SK-N-MC (cell line): ENCODE data around the gene TAF3.

Experiments
- EZH2 ChIP-seq: fragments of 200-600 bp; sonication (generic); IDR thresholded peaks from one replicate; pipeline ENCODE4 v1.6.1; 2017; ENCODE audit warnings: antibody characterized with exemption
- POLR2AphosphoS5 ChIP-seq: IDR thresholded peaks from 2 replicates; pipeline ENCODE4 v1.6.1; 2012; ENCODE audit warnings: mild to moderate bottlenecking, low read depth, low read length, borderline replicate concordance

DNA sequence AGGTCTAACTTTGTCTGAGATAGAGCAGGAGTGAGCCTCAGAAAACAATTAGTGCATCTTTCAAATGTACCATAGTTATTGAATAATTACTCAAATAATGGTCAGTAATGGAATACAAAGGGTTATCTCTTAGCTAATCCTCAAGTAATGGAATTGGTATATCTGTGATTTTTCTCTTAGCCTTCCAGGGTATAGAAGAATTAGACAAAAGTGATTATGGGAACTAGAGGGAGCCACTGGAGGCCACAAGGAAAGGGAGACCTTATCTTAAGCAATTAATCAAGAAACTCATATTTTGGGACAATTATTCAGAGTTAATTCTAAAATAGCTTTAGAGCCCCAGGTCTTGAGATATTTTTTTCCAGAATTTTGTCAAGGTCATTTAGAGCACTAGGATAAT lies 126.2 kb downstream of the TAF3 start:
- TF ChIP-seq POLR2AphosphoS5 (no peak), EZH2 (no peak)
